HepG2 (cell line): ENCODE measurements around the gene PRDX2. TPM values are rescaled to one million over a fixed set of nuclear protein-coding genes. Genes with fewer than 3 reads are reported as not detected.

Source experiments
- CREB1 ChIP-seq, 2 experiments: fragments of 450-650 bp in 1 of 2; IDR thresholded peaks; 2 replicates each; pipeline ENCODE4 v1.6.1; 2016 to 2017; ENCODE audit warnings: control low read depth in 1 of 2, mild to moderate bottlenecking in 1 of 2, missing compliant biosample characterization in 1 of 2, missing genetic modification characterization in 1 of 2
- FOSL1 ChIP-seq: sonication (generic); formaldehyde crosslinking; IDR thresholded peaks from 2 replicates; pipeline ENCODE4 v1.9.0; 2021; ENCODE audit warnings: missing genetic modification reagents, borderline replicate concordance
- HMGA1 ChIP-seq: sonication (generic); formaldehyde crosslinking; conservative IDR thresholded peaks from 2 replicates; pipeline ENCODE4 v1.4.0; 2020; ENCODE audit warnings: missing genetic modification reagents
- MYNN ChIP-seq: sonication (generic); formaldehyde crosslinking; IDR thresholded peaks from 2 replicates; pipeline ENCODE4 v1.4.0; 2020; ENCODE audit warnings: mild to moderate bottlenecking, low read depth, missing genetic modification reagents
- NBN ChIP-seq: fragments of 450-650 bp; conservative IDR thresholded peaks from 2 replicates; pipeline ENCODE4 v1.6.1; 2017
- PHF21A ChIP-seq: sonication (generic); formaldehyde crosslinking; IDR thresholded peaks from 2 replicates; pipeline ENCODE4 v1.5.0; 2020; ENCODE audit warnings: mild to moderate bottlenecking, missing genetic modification reagents
- RCOR2 ChIP-seq: IDR thresholded peaks from 2 replicates; pipeline ENCODE4 v1.6.1; 2016; ENCODE audit warnings: missing biosample characterization, missing genetic modification reagents
- SMAD1 ChIP-seq: sonication (generic); formaldehyde crosslinking; IDR thresholded peaks from 2 replicates; pipeline ENCODE4 v1.4.0; 2020; ENCODE audit warnings: missing genetic modification reagents, low read depth, mild to moderate bottlenecking, borderline replicate concordance
- SNRNP70 ChIP-seq: fragments of 200-400 bp; formaldehyde crosslinking; IDR thresholded peaks from 2 replicates; pipeline ENCODE4 v1.6.1; 2017; ENCODE audit warnings: mild to moderate bottlenecking, low read depth, low read length, moderate library complexity
- SUZ12 ChIP-seq: fragments of 150-350 bp; IDR thresholded peaks from 2 replicates; pipeline ENCODE4 v1.6.1; 2014; ENCODE audit warnings: low read depth, low read length
- YEATS2 ChIP-seq: sonication (generic); formaldehyde crosslinking; IDR thresholded peaks from 2 replicates; pipeline ENCODE4 v1.4.0; 2020; ENCODE audit warnings: missing genetic modification reagents, borderline replicate concordance
- YY1 ChIP-seq: IDR thresholded peaks from 2 replicates; pipeline ENCODE4 v1.6.1; 2011; ENCODE audit warnings: low read length, low read depth, moderate library complexity, mild to moderate bottlenecking; ENCODE audit not compliant: insufficient read depth, insufficient replicate concordance
- ZNF501 ChIP-seq: sonication (generic); formaldehyde crosslinking; IDR thresholded peaks from 2 replicates; pipeline ENCODE4 v1.5.1; 2020; ENCODE audit warnings: mild to moderate bottlenecking, moderate library complexity, missing genetic modification reagents
- ZNF607 ChIP-seq: sonication (generic); formaldehyde crosslinking; IDR thresholded peaks from 2 replicates; pipeline ENCODE4 v1.5.1; 2020; ENCODE audit warnings: missing genetic modification reagents, mild to moderate bottlenecking, borderline replicate concordance
- polyA plus RNA-seq, 8 experiments: library from polyadenylated mRNA; depleted of rRNA in 3 of 8; stranded (reverse) in 7 of 8; unstranded in 1 of 8; fragments of >200 nt; fragmentation: Illumina TruSeq in 4 of 8; extraction: Trizol in 4 of 8; gene quantifications; 2 replicates each; pipeline versions ENCODE4 v1.2.1 to v1.2.3, GENCODE V29; 2011 to 2016; ENCODE audit warnings: low read depth in 4 of 8, missing spikeins in 1 of 8, mixed read lengths in 1 of 8; ENCODE audit not compliant: insufficient read depth in 1 of 8
- total RNA-seq, 5 experiments: library from RNA; depleted of rRNA; stranded (reverse); fragments of >200 nt; fragmentation: Illumina TruSeq; extraction: Trizol; gene quantifications; 2 replicates each; pipeline ENCODE4 v1.2.3, GENCODE V29; 2016; ENCODE audit warnings: low read depth in 1 of 5
- TF ChIP-seq, protein P1 (sequence below): sonication (generic); formaldehyde crosslinking; IDR thresholded peaks from 2 replicates; pipeline ENCODE4 v1.4.0; 2020; ENCODE audit warnings: missing genetic modification reagents, borderline replicate concordance
- TF ChIP-seq, protein P2 (sequence below): IDR thresholded peaks from 2 replicates; pipeline ENCODE4 v1.6.1; 2016; ENCODE audit warnings: missing compliant biosample characterization, missing genetic modification reagents, borderline replicate concordance
- TF ChIP-seq, protein P3 (sequence below): sonication (generic); formaldehyde crosslinking; IDR thresholded peaks from 2 replicates; pipeline ENCODE4 v1.4.0; 2020; ENCODE audit warnings: missing genetic modification reagents
- TF ChIP-seq, protein P4 (sequence below): IDR thresholded peaks from 2 replicates; pipeline ENCODE4 v1.6.1; 2012; ENCODE audit warnings: inconsistent platforms

The PRDX2 gene
- total and polyA plus RNA-seq, 2 of the 13 experiments (the other 11 are each of a cell fraction or from before 2014, with no cell fraction given) = 218 to 381 TPM

DNA sequence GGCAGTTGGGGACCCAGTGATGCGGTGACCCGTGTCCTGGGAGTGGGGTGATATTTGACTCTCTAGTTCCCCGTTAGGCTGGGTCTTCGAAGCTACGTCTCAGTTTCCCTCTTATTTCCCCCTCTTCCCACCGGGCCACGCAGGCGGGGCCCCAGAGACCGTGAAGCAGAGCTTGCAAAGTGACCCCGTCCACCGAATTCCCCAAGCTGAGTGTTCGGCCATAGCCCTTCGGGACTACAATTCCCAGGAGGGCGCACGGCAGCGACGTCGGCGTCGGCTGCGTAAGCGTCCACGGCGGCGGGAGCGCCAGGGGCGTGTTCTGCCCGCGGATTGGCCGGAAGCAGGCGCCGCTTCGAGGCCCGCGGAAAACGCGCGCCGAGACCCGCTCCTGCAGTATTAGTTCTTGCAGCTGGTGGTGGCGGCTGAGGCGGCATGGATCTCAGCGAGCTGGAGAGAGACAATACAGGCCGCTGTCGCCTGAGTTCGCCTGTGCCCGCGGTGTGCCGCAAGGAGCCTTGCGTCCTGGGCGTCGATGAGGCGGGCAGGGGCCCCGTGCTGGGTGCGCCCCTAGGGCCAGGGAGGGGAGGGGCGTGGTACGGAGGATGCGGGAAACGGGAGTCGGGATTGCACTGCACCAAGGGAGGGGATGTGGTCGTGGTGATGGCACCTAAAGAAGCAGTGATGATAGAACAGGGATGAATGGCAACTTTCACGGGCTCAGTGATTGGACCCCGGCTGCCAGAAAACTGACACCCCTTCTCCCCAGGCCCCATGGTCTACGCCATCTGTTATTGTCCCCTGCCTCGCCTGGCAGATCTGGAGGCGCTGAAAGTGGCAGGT is 4.9 kb upstream of the PRDX2 start, which contains the start of gene RNASEH2A (continued):
- TF ChIP-seq, protein P1, sequence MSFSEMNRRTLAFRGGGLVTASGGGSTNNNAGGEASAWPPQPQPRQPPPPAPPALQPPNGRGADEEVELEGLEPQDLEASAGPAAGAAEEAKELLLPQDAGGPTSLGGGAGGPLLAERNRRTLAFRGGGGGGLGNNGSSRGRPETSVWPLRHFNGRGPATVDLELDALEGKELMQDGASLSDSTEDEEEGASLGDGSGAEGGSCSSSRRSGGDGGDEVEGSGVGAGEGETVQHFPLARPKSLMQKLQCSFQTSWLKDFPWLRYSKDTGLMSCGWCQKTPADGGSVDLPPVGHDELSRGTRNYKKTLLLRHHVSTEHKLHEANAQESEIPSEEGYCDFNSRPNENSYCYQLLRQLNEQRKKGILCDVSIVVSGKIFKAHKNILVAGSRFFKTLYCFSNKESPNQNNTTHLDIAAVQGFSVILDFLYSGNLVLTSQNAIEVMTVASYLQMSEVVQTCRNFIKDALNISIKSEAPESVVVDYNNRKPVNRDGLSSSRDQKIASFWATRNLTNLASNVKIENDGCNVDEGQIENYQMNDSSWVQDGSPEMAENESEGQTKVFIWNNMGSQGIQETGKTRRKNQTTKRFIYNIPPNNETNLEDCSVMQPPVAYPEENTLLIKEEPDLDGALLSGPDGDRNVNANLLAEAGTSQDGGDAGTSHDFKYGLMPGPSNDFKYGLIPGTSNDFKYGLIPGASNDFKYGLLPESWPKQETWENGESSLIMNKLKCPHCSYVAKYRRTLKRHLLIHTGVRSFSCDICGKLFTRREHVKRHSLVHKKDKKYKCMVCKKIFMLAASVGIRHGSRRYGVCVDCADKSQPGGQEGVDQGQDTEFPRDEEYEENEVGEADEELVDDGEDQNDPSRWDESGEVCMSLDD (CRISPR knock-in tag) = 0 out of 2 replicates have a peak, but pooled peaks have one; percentile 38
- TF ChIP-seq ZNF501 (CRISPR knock-in tag) (peak; percentile 65; the same call in 1 of the 2 replicates), ZNF607 (no peak; the same call in none of the 2 replicates), YY1 (peak; percentile 90), YEATS2 (peak; percentile 97), RCOR2 (CRISPR knock-in tag) (no peak), FOSL1 (CRISPR knock-in tag) (peak; percentile 20; the same call in 1 of the 2 replicates), PHF21A (CRISPR knock-in tag) (0 out of 2 replicates have a peak, but pooled peaks have one; percentile 14), CREB1 (IDR thresholded peaks at IDR 0.05) (peak; percentile 88), CREB1 (CRISPR knock-in tag; IDR thresholded peaks at IDR 0.05) (peak; percentile 91), SMAD1 (CRISPR knock-in tag) (no peak), SUZ12 (peak; percentile 69), MYNN (CRISPR knock-in tag) (peak; percentile 83; the same call in 1 of the 2 replicates), NBN (no peak), HMGA1 (CRISPR knock-in tag) (no peak), SNRNP70 (no peak)
- TF ChIP-seq, protein P2, sequence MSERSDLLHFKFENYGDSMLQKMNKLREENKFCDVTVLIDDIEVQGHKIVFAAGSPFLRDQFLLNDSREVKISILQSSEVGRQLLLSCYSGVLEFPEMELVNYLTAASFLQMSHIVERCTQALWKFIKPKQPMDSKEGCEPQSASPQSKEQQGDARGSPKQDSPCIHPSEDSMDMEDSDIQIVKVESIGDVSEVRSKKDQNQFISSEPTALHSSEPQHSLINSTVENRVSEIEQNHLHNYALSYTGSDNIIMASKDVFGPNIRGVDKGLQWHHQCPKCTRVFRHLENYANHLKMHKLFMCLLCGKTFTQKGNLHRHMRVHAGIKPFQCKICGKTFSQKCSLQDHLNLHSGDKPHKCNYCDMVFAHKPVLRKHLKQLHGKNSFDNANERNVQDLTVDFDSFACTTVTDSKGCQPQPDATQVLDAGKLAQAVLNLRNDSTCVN = no peak
- TF ChIP-seq, protein P3, sequence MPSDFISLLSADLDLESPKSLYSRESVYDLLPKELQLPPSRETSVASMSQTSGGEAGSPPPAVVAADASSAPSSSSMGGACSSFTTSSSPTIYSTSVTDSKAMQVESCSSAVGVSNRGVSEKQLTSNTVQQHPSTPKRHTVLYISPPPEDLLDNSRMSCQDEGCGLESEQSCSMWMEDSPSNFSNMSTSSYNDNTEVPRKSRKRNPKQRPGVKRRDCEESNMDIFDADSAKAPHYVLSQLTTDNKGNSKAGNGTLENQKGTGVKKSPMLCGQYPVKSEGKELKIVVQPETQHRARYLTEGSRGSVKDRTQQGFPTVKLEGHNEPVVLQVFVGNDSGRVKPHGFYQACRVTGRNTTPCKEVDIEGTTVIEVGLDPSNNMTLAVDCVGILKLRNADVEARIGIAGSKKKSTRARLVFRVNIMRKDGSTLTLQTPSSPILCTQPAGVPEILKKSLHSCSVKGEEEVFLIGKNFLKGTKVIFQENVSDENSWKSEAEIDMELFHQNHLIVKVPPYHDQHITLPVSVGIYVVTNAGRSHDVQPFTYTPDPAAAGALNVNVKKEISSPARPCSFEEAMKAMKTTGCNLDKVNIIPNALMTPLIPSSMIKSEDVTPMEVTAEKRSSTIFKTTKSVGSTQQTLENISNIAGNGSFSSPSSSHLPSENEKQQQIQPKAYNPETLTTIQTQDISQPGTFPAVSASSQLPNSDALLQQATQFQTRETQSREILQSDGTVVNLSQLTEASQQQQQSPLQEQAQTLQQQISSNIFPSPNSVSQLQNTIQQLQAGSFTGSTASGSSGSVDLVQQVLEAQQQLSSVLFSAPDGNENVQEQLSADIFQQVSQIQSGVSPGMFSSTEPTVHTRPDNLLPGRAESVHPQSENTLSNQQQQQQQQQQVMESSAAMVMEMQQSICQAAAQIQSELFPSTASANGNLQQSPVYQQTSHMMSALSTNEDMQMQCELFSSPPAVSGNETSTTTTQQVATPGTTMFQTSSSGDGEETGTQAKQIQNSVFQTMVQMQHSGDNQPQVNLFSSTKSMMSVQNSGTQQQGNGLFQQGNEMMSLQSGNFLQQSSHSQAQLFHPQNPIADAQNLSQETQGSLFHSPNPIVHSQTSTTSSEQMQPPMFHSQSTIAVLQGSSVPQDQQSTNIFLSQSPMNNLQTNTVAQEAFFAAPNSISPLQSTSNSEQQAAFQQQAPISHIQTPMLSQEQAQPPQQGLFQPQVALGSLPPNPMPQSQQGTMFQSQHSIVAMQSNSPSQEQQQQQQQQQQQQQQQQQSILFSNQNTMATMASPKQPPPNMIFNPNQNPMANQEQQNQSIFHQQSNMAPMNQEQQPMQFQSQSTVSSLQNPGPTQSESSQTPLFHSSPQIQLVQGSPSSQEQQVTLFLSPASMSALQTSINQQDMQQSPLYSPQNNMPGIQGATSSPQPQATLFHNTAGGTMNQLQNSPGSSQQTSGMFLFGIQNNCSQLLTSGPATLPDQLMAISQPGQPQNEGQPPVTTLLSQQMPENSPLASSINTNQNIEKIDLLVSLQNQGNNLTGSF (CRISPR knock-in tag) = peak; percentile 33; the same call in 1 of the 2 replicates
- TF ChIP-seq, protein P4, sequence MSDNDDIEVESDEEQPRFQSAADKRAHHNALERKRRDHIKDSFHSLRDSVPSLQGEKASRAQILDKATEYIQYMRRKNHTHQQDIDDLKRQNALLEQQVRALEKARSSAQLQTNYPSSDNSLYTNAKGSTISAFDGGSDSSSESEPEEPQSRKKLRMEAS = peak; percentile 91
